Posterior cingulate gyrus (tissue), 11 donors: ENCODE measurements around the gene LAMC1.
"Not testable (repeated sequence)": the region's sequence is repeated elsewhere in the genome, so short reads cannot be mapped to it uniquely, and the experiment has no call there.

Experiments
- DNase-seq, 10 donors: peaks; one replicate each; pipeline versions ENCODE4 v3.0.0 to v3.0.0-alpha.2; 2020 to 2021; ENCODE audit warnings: mixed read lengths in 3 of 10
- intact Hi-C: fragments of 100-400 bp; cut with DNase I; formaldehyde crosslinking; loops from one replicate; pipeline ENCODE4 v1.15.1; 2023

Gene LAMC1

GRCh38 chr1:183040547-183040971 lies 17.3 kb downstream of the LAMC1 start:
- intact Hi-C loops = no loop called here
- DNase-seq = no peak

DNA sequence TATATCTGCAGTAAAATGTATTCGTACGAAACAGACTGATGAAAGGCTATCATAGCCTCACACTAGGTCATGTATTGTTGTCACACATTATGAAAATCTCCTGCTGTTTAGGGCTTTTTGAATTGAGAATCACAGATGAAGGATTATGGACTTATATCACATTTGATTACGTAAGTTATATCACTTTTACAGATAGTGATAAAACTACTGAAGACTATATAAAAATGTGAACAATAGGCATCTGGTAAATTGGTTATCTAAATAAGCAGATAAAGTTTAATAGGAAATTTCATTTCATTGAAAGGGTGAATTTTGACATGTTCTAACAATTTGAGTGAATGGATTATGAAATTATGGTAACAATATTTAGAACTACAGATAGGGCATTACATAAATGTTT lies 20.0 kb downstream of the LAMC1 start:
- no peak for DNase-seq
- intact Hi-C loops = no loop called here

- DNase-seq = no peak
- intact Hi-C loops = no loop called here
Observed at GRCh38 chr1:183043872-183044854, 20.9 kb downstream of the LAMC1 start.

- DNase-seq = no peak
- intact Hi-C loops = no loop called here
Observed at GRCh38 chr1:183044893-183045649, 21.9 kb downstream of the LAMC1 start.

DNA sequence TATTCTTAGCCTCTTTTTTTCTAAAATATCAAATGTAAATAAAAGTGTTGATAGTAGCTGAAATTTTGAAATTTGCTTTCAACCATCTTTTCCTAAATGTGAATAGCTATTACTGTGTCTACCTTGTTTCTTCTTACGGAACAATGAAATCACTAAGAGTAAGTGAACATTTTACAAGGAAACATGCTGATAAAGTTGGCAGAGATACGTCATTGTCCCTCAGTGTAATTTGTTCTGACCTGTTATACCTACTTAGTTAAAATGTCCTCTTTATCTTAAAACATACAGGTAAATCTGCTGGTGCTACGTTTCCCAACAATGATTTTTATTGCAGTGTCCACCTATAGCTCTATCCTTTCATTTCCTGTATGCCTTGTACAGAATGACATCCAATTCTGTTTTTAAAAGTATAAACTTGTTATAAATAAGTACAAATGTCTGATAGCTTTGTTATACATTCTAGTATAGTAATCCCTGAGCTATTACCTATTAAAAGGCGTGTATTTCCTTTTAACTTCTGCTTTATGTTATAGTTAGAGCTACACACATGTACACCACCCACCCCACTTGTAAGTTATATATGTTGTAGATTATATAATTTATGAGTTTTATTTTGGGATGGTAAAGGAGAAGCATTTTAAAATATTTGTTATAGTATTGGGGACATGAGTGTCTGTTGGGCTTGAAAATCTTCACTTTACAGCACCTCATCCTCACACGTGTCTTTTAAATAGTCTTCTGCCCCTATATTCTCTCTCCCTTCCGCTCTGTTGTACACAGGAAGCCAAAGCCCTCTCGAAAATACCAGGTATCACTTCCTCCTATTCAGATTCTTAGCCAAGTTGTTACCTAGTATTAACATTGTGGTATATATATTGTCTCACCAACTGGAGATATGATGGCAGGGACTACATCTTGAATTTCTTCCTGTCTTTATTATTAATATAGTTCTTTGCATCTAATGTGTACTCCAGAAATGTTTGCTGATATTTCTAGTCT lies 25.2 kb downstream of the LAMC1 start:
- no peak for DNase-seq
- intact Hi-C loops = no loop called here

DNA sequence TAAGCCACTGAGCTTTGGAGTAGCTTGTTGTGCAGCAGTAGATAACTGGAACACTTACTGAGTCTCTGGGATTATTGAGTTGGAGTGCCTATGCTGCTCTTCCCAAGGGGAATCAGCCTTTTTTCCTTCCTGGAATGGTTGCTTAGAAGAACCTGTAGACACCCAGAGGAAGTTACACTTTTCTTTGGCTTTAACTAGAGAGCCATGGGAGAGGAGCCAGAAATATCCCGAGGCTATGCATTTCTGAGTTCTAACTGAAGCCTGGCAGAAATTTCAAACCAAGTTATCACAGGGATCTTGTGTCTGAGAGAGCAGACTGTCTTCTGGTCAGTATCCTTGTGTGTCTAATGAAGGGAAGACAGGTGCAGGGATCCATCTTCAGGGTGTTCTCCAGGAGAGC lies 28.3 kb downstream of the LAMC1 start:
- intact Hi-C loops = no loop called here
- no peak for DNase-seq

- intact Hi-C loops = no loop called here
- DNase-seq = no peak
Observed at GRCh38 chr1:183052861-183053260, 29.6 kb downstream of the LAMC1 start.

GRCh38 chr1:183058851-183059502 lies 35.8 kb downstream of the LAMC1 start:
- no peak for DNase-seq
- intact Hi-C loops = no loop called here

DNA sequence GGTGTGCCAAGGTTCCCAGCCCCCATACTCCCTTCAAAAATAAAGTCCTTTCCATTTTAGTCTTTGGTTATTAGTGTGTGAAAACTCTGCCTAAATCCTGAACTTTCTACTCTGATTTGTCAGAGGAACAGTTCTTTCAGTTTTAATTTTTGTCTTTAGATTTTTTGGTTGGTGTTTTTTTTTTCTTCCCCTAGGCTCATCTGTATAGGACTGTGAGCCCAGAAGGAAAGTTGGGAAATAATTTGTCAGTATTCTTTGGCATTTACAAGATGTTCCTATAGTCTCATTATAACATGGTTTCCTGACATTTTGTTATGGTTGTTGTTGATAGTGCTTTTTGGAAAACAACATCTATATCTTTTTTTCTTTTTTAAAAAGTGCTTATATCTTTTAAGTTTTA lies 38.0 kb downstream of the LAMC1 start:
- no peak for DNase-seq

GRCh38 chr1:183063349-183063748 lies 40.1 kb downstream of the LAMC1 start:
- intact Hi-C loops = no loop called here
- DNase-seq = no peak

More for the DNA sequence above, 38.0 kb downstream of the LAMC1 start:
- intact Hi-C loops = no loop called here

- intact Hi-C loops = no loop called here
- no peak for DNase-seq
Observed at GRCh38 chr1:183065168-183065706, 42.0 kb downstream of the LAMC1 start.

- intact Hi-C loops = not testable (repeated sequence)
Observed at GRCh38 chr1:183066432-183066831, 43.2 kb downstream of the LAMC1 start.

GRCh38 chr1:183069562-183070216 lies 46.5 kb downstream of the LAMC1 start:
- DNase-seq = no peak
- intact Hi-C loops = no loop called here

More at GRCh38 chr1:183066432-183066831, 43.2 kb downstream of the LAMC1 start:
- DNase-seq = not testable (repeated sequence)

GRCh38 chr1:183070234-183070922 lies 47.2 kb downstream of the LAMC1 start:
- DNase-seq = no peak
- intact Hi-C loops = no loop called here

GRCh38 chr1:183070923-183071618 lies 47.9 kb downstream of the LAMC1 start:
- no peak for DNase-seq
- intact Hi-C loops = no loop called here

DNA sequence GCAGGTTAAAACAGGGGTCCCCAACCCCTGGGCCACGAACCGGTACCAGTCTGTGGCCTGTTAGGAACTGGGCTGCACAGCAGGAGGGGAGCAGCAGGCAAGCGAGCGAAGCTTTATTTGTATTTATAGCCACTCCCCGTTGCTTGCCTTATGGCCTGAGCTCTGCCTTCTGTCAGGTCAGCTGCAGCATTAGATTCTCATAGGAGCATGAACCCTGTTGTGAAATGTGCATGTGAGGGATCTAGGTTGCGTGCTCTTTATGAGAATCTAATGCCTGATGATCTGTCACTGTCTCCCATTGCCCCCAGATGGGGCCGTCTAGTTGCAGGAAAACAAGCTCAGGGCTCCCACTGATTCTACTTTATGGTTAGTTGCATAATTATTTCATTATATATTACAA lies 49.4 kb downstream of the LAMC1 start:
- intact Hi-C loops, DNase-seq: not testable (repeated sequence)

DNA sequence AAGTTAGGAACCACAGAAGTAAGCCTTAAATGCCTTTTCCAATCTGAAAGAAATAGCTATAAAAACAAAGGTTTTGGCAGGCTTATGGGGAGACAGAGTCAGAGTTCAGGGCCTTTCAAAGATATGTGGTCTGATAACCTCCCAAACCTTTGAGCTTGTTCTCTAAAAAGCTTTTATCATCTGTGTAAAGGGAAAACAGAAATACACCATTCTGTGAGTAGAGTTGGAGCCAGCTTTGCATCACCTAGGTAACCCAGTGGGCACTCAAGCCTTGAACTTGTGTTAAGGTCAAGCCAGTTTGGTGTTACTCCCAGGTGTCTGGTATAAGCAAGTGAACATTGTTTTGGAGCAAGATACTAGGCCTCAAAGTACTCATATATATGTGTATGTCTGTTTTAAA lies 50.1 kb downstream of the LAMC1 start:
- intact Hi-C loops = no loop called here
- no peak for DNase-seq

DNA sequence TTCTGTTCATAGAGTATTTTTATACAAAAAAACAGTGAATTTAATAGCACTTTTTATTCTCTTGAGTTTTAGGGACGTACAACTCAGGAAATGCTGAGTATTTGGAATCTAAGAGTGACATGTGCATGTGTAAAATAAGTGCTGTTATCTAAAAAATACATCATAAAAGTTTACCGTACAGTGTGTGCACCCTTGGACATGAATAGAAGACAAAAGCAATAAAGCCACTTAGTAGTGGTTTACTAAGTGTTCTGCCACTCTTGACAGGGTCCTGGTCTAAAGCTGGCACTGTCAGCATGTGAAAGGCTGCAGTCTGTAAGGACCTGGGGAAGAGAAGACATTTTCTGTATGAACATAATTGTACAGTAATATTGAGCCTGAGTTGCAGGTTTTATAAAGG lies 51.0 kb downstream of the LAMC1 start:
- intact Hi-C loops = no loop called here
- DNase-seq = no peak
